B cell (primary cell): ENCODE data around the gene GLIS2. TPM values are rescaled to one million over a fixed set of nuclear protein-coding genes. Genes with fewer than 3 reads are reported as not detected.

Experiments
- ATAC-seq: fragments of 200-7000 bp; cut with Tn5 transposase; one replicate; pipeline ENCODE4 v1.10.0; 2021; ENCODE audit warnings: low read depth, mild to moderate bottlenecking, moderate number of reproducible peaks, moderate library complexity
- CTCF ChIA-PET: fragments of 350-600 bp; sonication (Branson Sonifier 250); formaldehyde crosslinking; loops from one replicate; lab custom pipeline; 2021; ENCODE audit warnings: antibody characterized with exemption, inconsistent platforms; lab: Charles Lee
- POLR2A ChIA-PET: fragments of 350-600 bp; sonication (Branson Sonifier 250); formaldehyde crosslinking; loops from one replicate; lab custom pipeline; 2021; ENCODE audit warnings: antibody characterized with exemption; lab: Charles Lee
- DNase-seq: peaks from one replicate; pipeline ENCODE4 v3.0.0; 2013
- H2AFZ ChIP-seq: 2 replicates; pipeline ENCODE4 v1.6.1; 2012; ENCODE audit warnings: mild to moderate bottlenecking, low read depth, low read length; ENCODE audit not compliant: insufficient read depth, poor library complexity, severe bottlenecking
- H3K27ac ChIP-seq, 2 donors: 1 replicate in 1 of 2; 2 replicates in 1 of 2; pipeline ENCODE4 v1.5.1; 2012 to 2013; ENCODE audit warnings: low read length in 2 of 2, mild to moderate bottlenecking in 2 of 2, moderate library complexity in 1 of 2
- H3K27me3 ChIP-seq, 4 experiments: fragments of 200-600 bp in 1 of 4; sonication (generic) in 1 of 4; replicated peaks in 1 of 4; 1 replicate in 2 of 4; 2 replicates in 2 of 4; pipeline versions ENCODE4 v1.6.1 to v1.7.0; 2013 to 2016; ENCODE audit warnings: low read length in 3 of 4, mild to moderate bottlenecking in 2 of 4, mixed read lengths in 1 of 4, moderate library complexity in 1 of 4; ENCODE audit not compliant: insufficient read depth in 4 of 4, control insufficient read depth in 3 of 4; ENCODE audit errors: control extremely low read depth in 1 of 4
- H3K36me3 ChIP-seq, 2 experiments: replicated peaks in 1 of 2; 1 replicate in 1 of 2; 2 replicates in 1 of 2; pipeline versions ENCODE4 v1.6.1 to v1.7.1; 2013; ENCODE audit warnings: low read length in 1 of 2; ENCODE audit not compliant: insufficient read depth in 2 of 2, control insufficient read depth in 1 of 2; ENCODE audit errors: control extremely low read depth in 1 of 2, extremely low read depth in 1 of 2
- H3K4me1 ChIP-seq, 2 donors: fragments of 200-600 bp in 1 of 2; sonication (generic) in 1 of 2; 1 replicate in 1 of 2; 2 replicates in 1 of 2; pipeline versions ENCODE4 v1.5.1 to v1.6.1; 2013 to 2017; ENCODE audit warnings: low read length in 2 of 2; ENCODE audit not compliant: control insufficient read depth in 2 of 2, insufficient read depth in 2 of 2
- H3K4me2 ChIP-seq: replicated peaks from 2 replicates; pipeline ENCODE3; 2012; ENCODE audit warnings: mild to moderate bottlenecking, low read depth, low read length; ENCODE audit not compliant: poor library complexity, severe bottlenecking
- H3K4me3 ChIP-seq, 5 experiments: fragments of 200-600 bp in 1 of 5; sonication (generic) in 1 of 5; 1 replicate in 3 of 5; 2 replicates in 2 of 5; pipeline versions ENCODE4 v1.5.1 to v1.7.0; 2011 to 2016; ENCODE audit warnings: low read length in 4 of 5, mild to moderate bottlenecking in 4 of 5, low read depth in 2 of 5, control low read depth in 1 of 5, moderate library complexity in 1 of 5; ENCODE audit not compliant: insufficient read depth in 1 of 5; ENCODE audit errors: control extremely low read depth in 1 of 5, extremely low read depth in 1 of 5
- H3K79me2 ChIP-seq: fragments of 200-600 bp; sonication (generic); one replicate; pipeline ENCODE4 v1.6.0; 2016; ENCODE audit warnings: low read length; ENCODE audit not compliant: control insufficient read depth, insufficient read depth
- H3K9ac ChIP-seq: fragments of 200-600 bp; sonication (generic); 2 replicates; pipeline ENCODE4 v1.6.1; 2017; ENCODE audit warnings: mild to moderate bottlenecking, low read length, moderate library complexity
- H3K9me3 ChIP-seq, 3 donors: one replicate each; pipeline versions ENCODE4 v1.6.1 to v1.7.1; 2013; ENCODE audit warnings: low read length in 2 of 3; ENCODE audit not compliant: control insufficient read depth in 2 of 3, insufficient read depth in 1 of 3; ENCODE audit errors: control extremely low read depth in 1 of 3
- H4K20me1 ChIP-seq: 2 replicates; pipeline ENCODE4 v1.6.0; 2012; ENCODE audit warnings: mild to moderate bottlenecking, low read length; ENCODE audit not compliant: insufficient read depth, control insufficient read depth, poor library complexity, severe bottlenecking
- H3K27ac Mint-ChIP-seq: one replicate; pipeline ENCODE4 v1.8.0; 2021; ENCODE audit warnings: mixed read lengths
- H3K27me3 Mint-ChIP-seq: one replicate; pipeline ENCODE4 v1.8.0; 2021; ENCODE audit warnings: mixed read lengths
- H3K4me1 Mint-ChIP-seq: one replicate; pipeline ENCODE4 v1.8.0; 2021; ENCODE audit warnings: mixed read lengths
- H3K4me3 Mint-ChIP-seq: one replicate; pipeline ENCODE4 v1.8.0; 2021; ENCODE audit warnings: mixed read lengths
- H3K9me3 Mint-ChIP-seq: one replicate; pipeline ENCODE4 v1.8.0; 2022; ENCODE audit warnings: mixed read lengths; ENCODE audit not compliant: insufficient read depth
- CTCF ChIP-seq: fragments of 200-600 bp; IDR thresholded peaks from one replicate; pipeline ENCODE4 v1.8.0; 2022; ENCODE audit warnings: antibody characterized with exemption, mild to moderate bottlenecking
- EZH2 ChIP-seq: IDR thresholded peaks from 2 replicates; pipeline ENCODE4 v1.6.1; 2012; ENCODE audit warnings: borderline replicate concordance, low read depth, mild to moderate bottlenecking, moderate library complexity, low read length; ENCODE audit not compliant: insufficient read depth, poor library complexity, severe bottlenecking
- WGBS: methylation state at CpG from one replicate; pipeline ENCODE4 v1.1.5; 2013; ENCODE audit warnings: missing lambda C conversion rate; ENCODE audit not compliant: insufficient coverage; 5-methylcytosine and 5-hydroxymethylcytosine counted together
- intact Hi-C: fragments of 100-400 bp; cut with micrococcal nuclease; formaldehyde crosslinking; loops from one replicate; pipeline ENCODE4 v1.10.0; 2022
- polyA minus RNA-seq: library from RNA; depleted of rRNA, polyadenylated mRNA; stranded (reverse); fragments of >200 nt; gene quantifications from 2 replicates; pipeline ENCODE4 v1.2.3, GENCODE V29; 2012
- polyA plus RNA-seq: library from polyadenylated mRNA; depleted of rRNA; stranded (reverse); fragments of >200 nt; gene quantifications from 2 replicates; pipeline ENCODE4 v1.2.3, GENCODE V29; 2012
- total RNA-seq, 2 donors: library from RNA; stranded (reverse); fragments of 120-200 nt in 1 of 2; gene quantifications; 1 replicate in 1 of 2; 2 replicates in 1 of 2; pipeline versions ENCODE4 v1.2.3 to v1.2.4, GENCODE V29; 2013 to 2022

Gene GLIS2
- total RNA-seq (not detected in 2 replicates), polyA plus RNA-seq (not detected in 2 replicates), polyA minus RNA-seq (0.07 and 0.17 TPM in 2 replicates)
- 0.12 TPM for total RNA-seq (2013)

DNA sequence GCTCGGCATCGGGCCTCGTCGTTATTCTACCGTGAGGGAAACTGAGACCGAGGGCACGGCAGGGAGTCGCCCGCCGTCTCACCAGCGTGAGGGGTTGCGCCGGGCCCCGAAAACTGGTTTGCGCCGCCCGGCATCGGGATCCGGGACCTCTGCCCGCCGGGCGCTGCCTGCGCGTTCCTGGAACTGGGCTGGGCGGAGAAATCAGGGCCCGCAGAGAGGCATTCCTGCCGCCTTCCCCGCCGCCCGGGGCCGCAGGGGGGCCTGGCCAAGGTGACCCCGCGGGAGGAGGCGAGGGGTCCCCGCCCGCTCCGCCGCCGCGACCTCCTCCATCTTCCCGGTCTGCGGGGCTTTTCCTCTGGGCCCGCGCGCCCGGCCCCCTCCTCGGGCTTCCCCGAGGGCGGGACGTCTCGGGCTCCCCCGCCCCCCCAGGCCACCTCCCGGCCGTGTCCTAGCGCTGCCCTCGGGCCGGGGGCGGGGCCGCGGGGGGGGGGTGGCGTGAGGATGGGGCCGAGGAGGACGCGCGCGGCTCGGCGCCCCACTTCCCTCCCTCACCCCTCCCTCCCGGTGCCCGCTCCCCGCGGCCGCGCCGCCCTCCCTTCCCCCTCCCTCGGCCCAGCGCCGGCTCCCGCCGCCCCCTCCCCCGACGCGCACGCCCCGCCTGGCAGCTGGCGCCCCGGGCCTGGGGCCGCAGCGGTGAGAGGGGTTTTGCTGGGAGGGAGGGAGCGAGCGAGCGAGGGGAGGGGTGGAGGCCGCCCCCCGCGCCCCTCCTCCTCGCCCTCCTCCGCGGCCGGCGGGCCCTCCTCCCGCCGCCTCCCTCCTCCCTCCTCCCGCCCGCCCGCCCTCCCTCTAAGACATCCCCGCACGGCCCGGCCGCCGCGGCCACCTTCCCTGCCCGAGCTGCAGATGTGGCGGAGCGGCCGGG lies at the start of gene GLIS2:
Gene GLIS2 (plus strand): TSS at position 882 of the 922 bp plus-strand sequence. CDS start 16,214 bp downstream, outside the sequence.
- Histone ChIP-seq H3K4me1 (peaks cover 30 to 37% of the 10 kb centered on the region in 2 donors), H3K4me2 (peak within 1 kb of the TSS; percentile 97), H4K20me1 (no peaks in the 10 kb centered on the region), H3K9ac (peak within 1 kb of the TSS; percentile 64), H3K36me3 (no peaks in the 10 kb centered on the region), H3K4me3 (peak within 1 kb of the TSS; percentile 11 to 65 (median 52)), H3K9me3 (peaks cover 0 to 12% (median 0%) of the 10 kb centered on the region in 3 donors), H3K27me3 (peaks cover 0 to 59% (median 22%) of the 10 kb centered on the region in 4 experiments), H3K27ac (no peak within 1 kb of the TSS), H2AFZ (peak within 1 kb of the TSS; percentile 69), H3K79me2 (no peaks in the 10 kb centered on the region)
- intact Hi-C loops: no loop called here
- ChIA-PET CTCF (interaction anchor here (1.0 to 15.7 kb wide), 2 partner anchors 14 to 49 kb away, joined by 3 to 165 read pairs; no protein-coding TSS in a partner anchor), POLR2A (interaction anchor here (0.6 kb wide), 1 partner anchor 149 kb away, joined by 3 read pairs; no protein-coding TSS in a partner anchor)
- WGBS: under 1% methylated on average over 52 of the region's 115 CpGs
- H3K4me3 Mint-ChIP-seq: peak within 1 kb of the TSS; percentile 92
- peak; percentile 39 for DNase-seq
- ATAC-seq: peak; percentile 41
- H3K4me1 Mint-ChIP-seq: peaks cover 18% of the 10 kb centered on the region
- peak; percentile 57 for TF ChIP-seq EZH2
- TF ChIP-seq CTCF: no peak
- H3K27me3 Mint-ChIP-seq: peaks cover 11% of the 10 kb centered on the region
- H3K9me3 Mint-ChIP-seq: no peaks in the 10 kb centered on the region
- H3K27ac Mint-ChIP-seq: peak within 1 kb of the TSS; percentile 65
